Spleen (tissue), 7 donors: ENCODE results near the gene PKD1L1.

ENCODE experiments used
- CTCF ChIP-seq, 11 experiments: fragments of 200-600 bp in 7 of 11; fragments of 450-650 bp in 4 of 11; sonication (generic) in 4 of 11; IDR thresholded peaks in 8 of 11; conservative IDR thresholded peaks in 3 of 11; 1 replicate in 7 of 11; 2 replicates in 4 of 11; pipeline versions ENCODE4 v1.4.0 to v1.8.0; 2016 to 2021; ENCODE audit warnings: antibody characterized with exemption in 11 of 11, inconsistent platforms in 4 of 11, mild to moderate bottlenecking in 1 of 11
- POLR2A ChIP-seq, 3 donors: fragments of 450-650 bp; IDR thresholded peaks; one replicate each; pipeline ENCODE4 v1.5.1; 2017; ENCODE audit warnings: antibody characterized with exemption in 3 of 3, mild to moderate bottlenecking in 1 of 3
- POLR2AphosphoS5 ChIP-seq, 3 donors: sonication (generic); formaldehyde crosslinking; IDR thresholded peaks; one replicate each; pipeline ENCODE4 v1.5.1; 2017; ENCODE audit warnings: antibody characterized with exemption in 3 of 3
- donor health status: DM: no; HTN: no; CAD: no; lungs with moderate emphysema.
- donor health status: DM: no; HTN: no; CAD: no.
- donor health status: DM: no; HTN: no; CAD: no.

- no peak for TF ChIP-seq CTCF (IDR thresholded peaks at IDR 0.05 in 8 of 11, conservative IDR thresholded peaks at IDR 0.05 in 3 of 11)
- TF ChIP-seq POLR2AphosphoS5 (IDR thresholded peaks at IDR 0.05) = no peak
- no peak for TF ChIP-seq POLR2A (IDR thresholded peaks at IDR 0.05)
Observed at GRCh38 chr7:47882635-47883034, 65.6 kb downstream of the PKD1L1 start.
